Measurements from ENCODE around the gene NSFL1C.
A peak's percentile ranks its signal among the peaks of the same experiment; 100 is the strongest.

Gene NSFL1C

GRCh38 chr20:1479831-1480595 is 13.4 kb upstream of the NSFL1C start:
- DNase-seq = no peak

GRCh38 chr20:1478566-1478965 is 11.9 kb upstream of the NSFL1C start:
- DNase-seq = no peak

GRCh38 chr20:1477896-1478490 is 11.3 kb upstream of the NSFL1C start:
- DNase-seq = no peak

- DNase-seq = peak; percentile 40
These were observed 8.4 kb upstream of the NSFL1C start for GRCh38 chr20:1474817-1475603.

GRCh38 chr20:1474325-1474724 is 7.7 kb upstream of the NSFL1C start:
- DNase-seq = no peak

- no peak for DNase-seq
These were observed 6.9 kb upstream of the NSFL1C start for GRCh38 chr20:1473246-1474220.

- DNase-seq = peak; percentile 45
These were observed 6.1 kb upstream of the NSFL1C start for GRCh38 chr20:1472556-1473245.

- DNase-seq = no peak
These were observed 4.6 kb upstream of the NSFL1C start for GRCh38 chr20:1471242-1471641.

- DNase-seq = peak; percentile 80
These were observed 3.4 kb upstream of the NSFL1C start for GRCh38 chr20:1469925-1470571.

- DNase-seq = no peak
These were observed 2.8 kb upstream of the NSFL1C start for GRCh38 chr20:1469306-1469905.

- no peak for DNase-seq
These were observed 1.5 kb upstream of the NSFL1C start for GRCh38 chr20:1468117-1468624.

- peak; percentile 92 for DNase-seq
These were observed 887 bp upstream of the NSFL1C start for GRCh38 chr20:1467355-1468116.

GRCh38 chr20:1467082-1467354 is 369 bp upstream of the NSFL1C start:
- DNase-seq = no peak

- DNase-seq = no peak
These were observed 1.0 kb downstream of the NSFL1C start for GRCh38 chr20:1465470-1466210.

GRCh38 chr20:1463971-1464570 is 2.6 kb downstream of the NSFL1C start:
- DNase-seq = peak; percentile 36

GRCh38 chr20:1462834-1463233 is 3.8 kb downstream of the NSFL1C start:
- no peak for DNase-seq

- DNase-seq = no peak
These were observed 4.6 kb downstream of the NSFL1C start for GRCh38 chr20:1462001-1462400.

- DNase-seq = no peak
These were observed 6.4 kb downstream of the NSFL1C start for GRCh38 chr20:1460275-1460674.

- no peak for DNase-seq
These were observed 8.7 kb downstream of the NSFL1C start for GRCh38 chr20:1457992-1458391.
